Measurements from ENCODE around the gene AUNIP. TPM values are rescaled to one million over a fixed set of nuclear protein-coding genes. Genes with fewer than 3 reads are reported as not detected.

The AUNIP gene
- 3.7 and 7.2 TPM in 2 replicates for total RNA-seq (ENCODE audit: low replicate concordance)
- long read RNA-seq, partial matches to known transcripts, result 1 of 5 reads
- long read RNA-seq, other reads (novel, unspliced or antisense), result 1 of 5 reads

- H3K4me3 Mint-ChIP-seq, result peak within 1 kb of the TSS; percentile 96
- peak; percentile 87 for DNase-seq (ENCODE audit: extremely low spot score, unreplicated experiment)
- peak within 1 kb of the TSS; percentile 95 for H3K27ac Mint-ChIP-seq
These were observed at the start of gene AUNIP for GRCh38 chr1:25858906-25859789. TSS of gene AUNIP (minus strand) at chr1:25859457. CDS start at chr1:25859357, 100 bp downstream.

GRCh38 chr1:25909040-25909439 lies 49.8 kb upstream of the AUNIP start:
- DNase-seq (ENCODE audit: extremely low spot score, unreplicated experiment), result no peak
- peak overlapping the region; percentile 47 for H3K4me3 Mint-ChIP-seq
- H3K36me3 Mint-ChIP-seq, result peaks cover 11% of the 10 kb centered on the region

More at GRCh38 chr1:25858906-25859789, at the start of gene AUNIP:
- Mint-ChIP-seq H3K4me1 (ENCODE audit: unreplicated experiment) (peaks cover 32% of the 10 kb centered on the region), H3K36me3 (peaks cover 23% of the 10 kb centered on the region), H3K9me3 (no peaks in the 10 kb centered on the region), H3K27me3 (no peaks in the 10 kb centered on the region)
- TF ChIP-seq CTCF (conservative IDR thresholded peaks at IDR 0.05), result no peak

GRCh38 chr1:25908161-25908560 lies 48.9 kb upstream of the AUNIP start:
- no peaks in the 10 kb centered on the region for H3K27me3 Mint-ChIP-seq
- H3K4me1 Mint-ChIP-seq (ENCODE audit: unreplicated experiment), result peaks cover 27% of the 10 kb centered on the region
- peaks cover 17% of the 10 kb centered on the region for H3K36me3 Mint-ChIP-seq
- TF ChIP-seq CTCF (conservative IDR thresholded peaks at IDR 0.05), result no peak
- no peak overlapping the region for H3K4me3 Mint-ChIP-seq
- no peak overlapping the region for H3K27ac Mint-ChIP-seq
- no peak for DNase-seq (ENCODE audit: extremely low spot score, unreplicated experiment)
- H3K9me3 Mint-ChIP-seq, result no peaks in the 10 kb centered on the region

More at GRCh38 chr1:25909040-25909439, 49.8 kb upstream of the AUNIP start:
- H3K27me3 Mint-ChIP-seq, result no peaks in the 10 kb centered on the region
- TF ChIP-seq CTCF (conservative IDR thresholded peaks at IDR 0.05), result no peak
- H3K4me1 Mint-ChIP-seq (ENCODE audit: unreplicated experiment), result peaks cover 27% of the 10 kb centered on the region
- H3K9me3 Mint-ChIP-seq, result no peaks in the 10 kb centered on the region
- H3K27ac Mint-ChIP-seq, result no peak overlapping the region

GRCh38 chr1:25907601-25908000 lies 48.3 kb upstream of the AUNIP start:
- DNase-seq (ENCODE audit: extremely low spot score, unreplicated experiment), result no peak
- peaks cover 20% of the 10 kb centered on the region for H3K36me3 Mint-ChIP-seq
- H3K27me3 Mint-ChIP-seq, result no peaks in the 10 kb centered on the region
- H3K9me3 Mint-ChIP-seq, result no peaks in the 10 kb centered on the region
- peak overlapping the region; percentile 91 for H3K4me3 Mint-ChIP-seq
- no peak for TF ChIP-seq CTCF (conservative IDR thresholded peaks at IDR 0.05)
- H3K4me1 Mint-ChIP-seq (ENCODE audit: unreplicated experiment), result peaks cover 29% of the 10 kb centered on the region
- peak overlapping the region; percentile 95 for H3K27ac Mint-ChIP-seq

GRCh38 chr1:25906644-25907300 lies 47.5 kb upstream of the AUNIP start:
- DNase-seq (ENCODE audit: extremely low spot score, unreplicated experiment), result no peak
- no peak for TF ChIP-seq CTCF (conservative IDR thresholded peaks at IDR 0.05)
- peaks cover 32% of the 10 kb centered on the region for H3K4me1 Mint-ChIP-seq (ENCODE audit: unreplicated experiment)
- no peaks in the 10 kb centered on the region for H3K9me3 Mint-ChIP-seq
- peak overlapping the region; percentile 95 for H3K27ac Mint-ChIP-seq
- H3K27me3 Mint-ChIP-seq, result no peaks in the 10 kb centered on the region
- H3K4me3 Mint-ChIP-seq, result peak overlapping the region; percentile 91
- H3K36me3 Mint-ChIP-seq, result peaks cover 23% of the 10 kb centered on the region
